Fibroblast of lung (primary cell): Measurements from ENCODE around the gene PRG2. TPM values are rescaled to one million over a fixed set of nuclear protein-coding genes. Genes with fewer than 3 reads are reported as not detected.
A peak's percentile ranks its signal among the peaks of the same experiment; 100 is the strongest.

Experiments used
- DNase-seq, 2 donors: peaks; one replicate each; pipeline versions ENCODE4 v3.0.0 to v3.0.0-alpha.2; 2010; ENCODE audit warnings: low read depth in 2 of 2
- H2AFZ ChIP-seq: 2 replicates; pipeline ENCODE4 v1.5.1; 2012; ENCODE audit warnings: low read length, control low read depth, inconsistent platforms
- H3K27ac ChIP-seq: 2 replicates; pipeline ENCODE4 v1.5.1; 2011; ENCODE audit warnings: low read length, control low read depth; ENCODE audit not compliant: insufficient read depth
- H3K27me3 ChIP-seq: 2 replicates; pipeline ENCODE4 v1.5.1; 2011; ENCODE audit warnings: mild to moderate bottlenecking, low read length; ENCODE audit not compliant: control insufficient read depth, insufficient read depth
- H3K36me3 ChIP-seq: 2 replicates; pipeline ENCODE4 v1.5.1; 2011; ENCODE audit warnings: low read length; ENCODE audit not compliant: control insufficient read depth, insufficient read depth
- H3K4me1 ChIP-seq: 2 replicates; pipeline ENCODE4 v1.5.1; 2011; ENCODE audit warnings: low read length; ENCODE audit not compliant: control insufficient read depth, insufficient read depth; ENCODE audit errors: extremely low read depth
- H3K4me2 ChIP-seq: 2 replicates; pipeline ENCODE4 v1.5.1; 2011; ENCODE audit warnings: low read length, control low read depth; ENCODE audit not compliant: insufficient read depth; ENCODE audit errors: extremely low read depth
- H3K4me3 ChIP-seq, 4 experiments: fragments of 200-600 bp in 1 of 4; sonication (generic) in 1 of 4; replicated peaks in 1 of 4; 2 replicates each; pipeline ENCODE4 v1.5.1; 2011 to 2016; ENCODE audit warnings: low read length in 4 of 4, low read depth in 3 of 4, mild to moderate bottlenecking in 3 of 4, control low read depth in 2 of 4, inconsistent platforms in 1 of 4, mixed read lengths in 1 of 4; ENCODE audit not compliant: insufficient read depth in 1 of 4; ENCODE audit errors: control extremely low read depth in 1 of 4
- H3K79me2 ChIP-seq: 2 replicates; pipeline ENCODE4 v1.5.1; 2012; ENCODE audit warnings: mild to moderate bottlenecking, low read length, inconsistent platforms; ENCODE audit not compliant: control insufficient read depth, insufficient read depth
- H3K9ac ChIP-seq: 2 replicates; pipeline ENCODE4 v1.5.1; 2011; ENCODE audit warnings: mild to moderate bottlenecking, low read length, control low read depth; ENCODE audit not compliant: insufficient read depth
- H3K9me3 ChIP-seq: 2 replicates; pipeline ENCODE4 v1.5.1; 2012; ENCODE audit warnings: low read depth, low read length; ENCODE audit not compliant: control insufficient read depth, insufficient read depth
- H4K20me1 ChIP-seq: 2 replicates; pipeline ENCODE4 v1.5.1; 2011; ENCODE audit warnings: low read length; ENCODE audit not compliant: control insufficient read depth, insufficient read depth; ENCODE audit errors: extremely low read depth
- CTCF ChIP-seq, 2 donors: IDR thresholded peaks in 1 of 2; conservative IDR thresholded peaks in 1 of 2; 1 replicate in 1 of 2; 2 replicates in 1 of 2; pipeline ENCODE4 v1.5.1; 2011 to 2012; ENCODE audit warnings: low read length in 2 of 2, control low read depth in 1 of 2, inconsistent platforms in 1 of 2, low read depth in 1 of 2, mild to moderate bottlenecking in 1 of 2
- EZH2 ChIP-seq: IDR thresholded peaks from 2 replicates; pipeline ENCODE4 v1.5.1; 2012; ENCODE audit warnings: low read length, control low read depth, mild to moderate bottlenecking; ENCODE audit errors: missing control alignments
- polyA plus RNA-seq, 2 donors: library from polyadenylated mRNA; depleted of rRNA in 1 of 2; stranded (reverse) in 1 of 2; unstranded in 1 of 2; fragments of >200 nt; gene quantifications; 2 replicates each; pipeline ENCODE4 v1.2.1, GENCODE V29; 2011 to 2012; ENCODE audit warnings: missing spikeins in 1 of 2
- total RNA-seq: library from RNA; depleted of rRNA; stranded (reverse); fragments of >200 nt; gene quantifications from 2 replicates; pipeline ENCODE4 v1.2.1, GENCODE V29; 2014

PRG2 gene
- total and polyA plus RNA-seq, 2 donors (not counting 1 experiment from before 2014, with no cell fraction given), result not detected

- no peaks in the 10 kb centered on the region for H3K27me3 ChIP-seq
- no peaks in the 10 kb centered on the region for H4K20me1 ChIP-seq
- no peak overlapping the region for H2AFZ ChIP-seq
- H3K4me1 ChIP-seq, result no peaks in the 10 kb centered on the region
- no peaks in the 10 kb centered on the region for H3K36me3 ChIP-seq
- no peak overlapping the region for H3K27ac ChIP-seq
- TF ChIP-seq CTCF (conservative IDR thresholded peaks at IDR 0.05 in 1 of 2, IDR thresholded peaks at IDR 0.05 in 1 of 2; ENCODE audit: low read depth in 1 of 2, low read length in 2 of 2) (no peak), EZH2 (no peak)
- H3K4me3 ChIP-seq, result no peak overlapping the region
- no peaks in the 10 kb centered on the region for H3K79me2 ChIP-seq
- H3K9me3 ChIP-seq, result no peaks in the 10 kb centered on the region
- no peak overlapping the region for H3K9ac ChIP-seq
- no peak for DNase-seq
- no peak overlapping the region for H3K4me2 ChIP-seq
Measured at GRCh38 chr11:57347336-57347735, 43.1 kb downstream of the PRG2 start.

- Histone ChIP-seq H3K9ac (no peak overlapping the region), H3K27ac (no peak overlapping the region), H3K27me3 (peaks cover under 1% of the 10 kb centered on the region), H3K9me3 (no peaks in the 10 kb centered on the region), H3K4me1 (no peaks in the 10 kb centered on the region), H3K4me2 (no peak overlapping the region), H4K20me1 (no peaks in the 10 kb centered on the region), H3K4me3 (no peak overlapping the region), H3K79me2 (no peaks in the 10 kb centered on the region), H2AFZ (peak overlapping the region; percentile 69), H3K36me3 (no peaks in the 10 kb centered on the region)
- peak; percentile 44 to 71 for DNase-seq
- peak; percentile 56 to 68 for TF ChIP-seq CTCF (conservative IDR thresholded peaks at IDR 0.05 in 1 of 2, IDR thresholded peaks at IDR 0.05 in 1 of 2; ENCODE audit: low read depth in 1 of 2, low read length in 2 of 2)
- no peak for TF ChIP-seq EZH2
Measured at GRCh38 chr11:57345555-57346211, 44.8 kb downstream of the PRG2 start.

DNA sequence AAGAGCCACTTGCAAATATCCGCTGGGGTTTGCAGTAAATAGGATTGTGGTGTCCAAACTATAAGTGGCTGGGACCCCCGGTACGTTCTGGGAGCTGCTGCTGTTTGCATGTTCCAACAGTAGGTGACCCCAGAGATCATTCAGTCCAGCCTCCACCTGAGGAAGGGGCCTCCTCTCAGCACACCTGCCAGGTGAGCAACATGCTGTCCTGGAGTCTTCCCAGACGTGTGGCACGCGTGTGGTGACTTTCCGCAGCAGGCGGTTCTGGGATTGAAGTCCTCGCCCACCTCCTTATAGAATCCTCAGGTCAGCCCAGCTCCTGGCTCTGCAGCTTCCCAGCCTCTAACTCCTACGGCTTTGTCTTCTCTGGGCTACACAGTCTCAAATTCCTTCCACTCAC lies 45.6 kb downstream of the PRG2 start:
- H2AFZ ChIP-seq, result no peak overlapping the region

More for the DNA sequence above, 45.6 kb downstream of the PRG2 start:
- no peaks in the 10 kb centered on the region for H3K4me1 ChIP-seq
- no peak overlapping the region for H3K9ac ChIP-seq
- no peak overlapping the region for H3K27ac ChIP-seq
- H3K27me3 ChIP-seq, result peaks cover 3% of the 10 kb centered on the region
- H3K79me2 ChIP-seq, result no peaks in the 10 kb centered on the region
- no peak overlapping the region for H3K4me2 ChIP-seq
- no peaks in the 10 kb centered on the region for H3K9me3 ChIP-seq
- H3K4me3 ChIP-seq, result no peak overlapping the region
- TF ChIP-seq EZH2 (no peak), CTCF (conservative IDR thresholded peaks at IDR 0.05 in 1 of 2, IDR thresholded peaks at IDR 0.05 in 1 of 2; ENCODE audit: low read depth in 1 of 2, low read length in 2 of 2) (no peak)
- no peaks in the 10 kb centered on the region for H4K20me1 ChIP-seq
- DNase-seq, result no peak
- H3K36me3 ChIP-seq, result no peaks in the 10 kb centered on the region
